BJ (cell line): ENCODE data around the gene MOV10L1. TPM values are rescaled to one million over a fixed set of nuclear protein-coding genes. Genes with fewer than 3 reads are reported as not detected.

Source experiments
- CTCF ChIA-PET: fragments of 350-600 bp; formaldehyde crosslinking; extraction: SDS; loops from one replicate; lab custom pipeline; 2021; ENCODE audit warnings: antibody characterized with exemption, inconsistent platforms; lab: Yijun Ruan, JAX
- POLR2A ChIA-PET: fragments of 300-600 bp; sonication (Branson Sonifier 250); formaldehyde crosslinking; extraction: SDS; loops from one replicate; lab custom pipeline; 2021; ENCODE audit warnings: antibody characterized with exemption; lab: Charles Lee
- DNase-seq: peaks from one replicate; pipeline ENCODE4 v3.0.0-alpha.2; 2011; ENCODE audit warnings: low read depth
- H3K27me3 ChIP-seq: 2 replicates; pipeline ENCODE4 v1.6.0; 2011; ENCODE audit warnings: low read length; ENCODE audit not compliant: control insufficient read depth, insufficient read depth
- H3K36me3 ChIP-seq: 2 replicates; pipeline ENCODE4 v1.5.1; 2011; ENCODE audit warnings: low read length; ENCODE audit not compliant: control insufficient read depth, insufficient read depth
- H3K4me3 ChIP-seq: 2 replicates; pipeline ENCODE4 v1.5.1; 2011; ENCODE audit warnings: low read depth, mild to moderate bottlenecking, control low read depth, low read length
- CTCF ChIP-seq: IDR thresholded peaks from 2 replicates; pipeline ENCODE4 v1.5.1; 2011; ENCODE audit warnings: low read depth, mild to moderate bottlenecking, control low read depth, inconsistent platforms, low read length, moderate library complexity; ENCODE audit not compliant: insufficient read depth
- polyA plus RNA-seq: library from polyadenylated mRNA; depleted of rRNA; stranded (reverse); fragments of >200 nt; gene quantifications from 2 replicates; pipeline ENCODE4 v1.2.3, GENCODE V29; 2011

MOV10L1 gene
- polyA plus RNA-seq, 1 experiment = 6.6 TPM

- POLR2A ChIA-PET = no interaction called here
- no peak for TF ChIP-seq CTCF
- H3K36me3 ChIP-seq = no peaks in the 10 kb centered on the region
- H3K27me3 ChIP-seq = no peaks in the 10 kb centered on the region
- no peak overlapping the region for H3K4me3 ChIP-seq
- DNase-seq = no peak
- CTCF ChIA-PET = no interaction called here
Observed at GRCh38 chr22:50176850-50177536, 87.2 kb downstream of the MOV10L1 start.

- Histone ChIP-seq H3K36me3 (no peaks in the 10 kb centered on the region), H3K27me3 (no peaks in the 10 kb centered on the region), H3K4me3 (no peak overlapping the region)
- no peak for TF ChIP-seq CTCF
- DNase-seq = no peak
- POLR2A ChIA-PET = no interaction called here
- CTCF ChIA-PET = no interaction called here
Observed at GRCh38 chr22:50177537-50178470, 88.0 kb downstream of the MOV10L1 start.

- Histone ChIP-seq H3K4me3 (no peak overlapping the region), H3K36me3 (no peaks in the 10 kb centered on the region), H3K27me3 (no peaks in the 10 kb centered on the region)
- DNase-seq = no peak
- ChIA-PET POLR2A (no interaction called here), CTCF (no interaction called here)
- TF ChIP-seq CTCF = no peak
Observed at GRCh38 chr22:50178471-50178864, 88.7 kb downstream of the MOV10L1 start.

GRCh38 chr22:50178871-50179869 lies 89.4 kb downstream of the MOV10L1 start:
- POLR2A ChIA-PET = no interaction called here
- Histone ChIP-seq H3K36me3 (no peaks in the 10 kb centered on the region), H3K4me3 (no peak overlapping the region), H3K27me3 (no peaks in the 10 kb centered on the region)
- DNase-seq = no peak
- no peak for TF ChIP-seq CTCF
- CTCF ChIA-PET = no interaction called here
